ENCODE measurements around the gene SLC38A2. TPM values are rescaled to one million over a fixed set of nuclear protein-coding genes. Genes with fewer than 3 reads are reported as not detected.

Gene SLC38A2
- total RNA-seq, 1 experiment from 2014 or later = 170 TPM

DNA sequence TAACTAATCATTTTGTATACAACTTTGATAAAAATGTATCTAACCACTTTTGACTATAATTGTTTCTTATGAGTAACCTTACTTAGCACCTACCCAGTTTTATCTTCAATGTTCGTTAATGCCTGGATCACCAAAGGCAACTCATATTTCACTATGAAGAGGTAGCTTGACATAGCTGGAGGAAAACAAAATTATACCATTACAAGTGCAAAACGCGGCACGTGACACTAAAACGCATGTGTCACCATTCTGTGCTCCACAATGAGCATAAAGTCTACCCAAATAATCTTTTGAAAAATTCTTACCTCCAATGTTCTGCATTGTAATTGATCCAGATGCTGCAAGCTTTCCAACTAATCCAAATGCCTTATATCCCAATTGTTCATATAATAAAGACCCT is 5.8 kb downstream of the SLC38A2 start:
- H3K4me3 Mint-ChIP-seq (ENCODE audit: low read depth, unreplicated experiment) = peak overlapping the region; percentile 67
- peak overlapping the region; percentile 27 for H3K27ac Mint-ChIP-seq (ENCODE audit: unreplicated experiment)

DNA sequence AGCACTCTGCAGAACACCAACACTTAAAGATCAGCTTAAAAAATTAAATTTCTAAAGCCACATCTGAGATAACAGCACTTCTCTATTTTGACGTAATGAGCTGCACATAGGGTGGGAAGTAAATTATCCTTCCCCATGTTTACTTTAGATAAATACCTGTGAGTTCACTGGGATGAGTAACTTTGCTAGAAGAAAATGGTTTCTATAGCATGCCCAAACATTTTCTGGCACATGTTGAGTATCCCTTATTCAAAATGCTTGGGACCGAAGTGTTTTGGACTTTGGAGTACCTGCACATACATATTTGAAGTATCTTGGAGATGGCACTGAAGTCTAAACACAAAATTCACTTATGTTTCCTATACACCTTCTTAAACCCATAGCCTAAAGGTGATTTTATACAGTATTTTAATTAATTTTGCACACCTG is 6.6 kb downstream of the SLC38A2 start:
- H3K4me1 Mint-ChIP-seq (ENCODE audit: low read depth, unreplicated experiment) = peaks cover 16% of the 10 kb centered on the region

More for the DNA sequence above, 5.8 kb downstream of the SLC38A2 start:
- no TSS peak for BruUV-seq (replicated peaks)
- Mint-ChIP-seq H3K9me3 (ENCODE audit: low read depth, unreplicated experiment) (no peaks in the 10 kb centered on the region), H3K4me1 (ENCODE audit: low read depth, unreplicated experiment) (peaks cover 14% of the 10 kb centered on the region), H3K36me3 (ENCODE audit: insufficient read depth, unreplicated experiment) (peaks cover 93% of the 10 kb centered on the region), H3K27me3 (ENCODE audit: unreplicated experiment) (no peaks in the 10 kb centered on the region)
- TF ChIP-seq CTCF (IDR thresholded peaks at IDR 0.05; ENCODE audit: unreplicated experiment) = no peak
- DNase-seq = no peak
- CTCF ChIA-PET = no interaction called here
- intact Hi-C loops (cut with micrococcal nuclease; ENCODE audit: unreplicated experiment) = loop anchor here (5.0 kb wide), 3 partner anchors 66 to 296 kb away; no protein-coding TSS in a partner anchor

GRCh38 chr12:46364777-46365580 is 7.6 kb downstream of the SLC38A2 start:
- Mint-ChIP-seq H3K27me3 (ENCODE audit: unreplicated experiment) (no peaks in the 10 kb centered on the region), H3K9me3 (ENCODE audit: low read depth, unreplicated experiment) (no peaks in the 10 kb centered on the region), H3K27ac (ENCODE audit: unreplicated experiment) (peak overlapping the region; percentile 50), H3K4me1 (ENCODE audit: low read depth, unreplicated experiment) (peaks cover 16% of the 10 kb centered on the region), H3K36me3 (ENCODE audit: insufficient read depth, unreplicated experiment) (peaks cover 93% of the 10 kb centered on the region), H3K4me3 (ENCODE audit: low read depth, unreplicated experiment) (peak overlapping the region; percentile 53)
- TF ChIP-seq CTCF (IDR thresholded peaks at IDR 0.05; ENCODE audit: unreplicated experiment) = no peak
- intact Hi-C loops (cut with micrococcal nuclease; ENCODE audit: unreplicated experiment) = loop anchor here (5.0 kb wide), 4 partner anchors 67 to 312 kb away; no protein-coding TSS in a partner anchor
- CTCF ChIA-PET = interaction anchor here (0.7 kb wide), 1 partner anchor 297 kb away, joined by 3 read pairs; no protein-coding TSS in a partner anchor
- BruUV-seq (replicated peaks) = no TSS peak
- DNase-seq = peak; percentile 62

More for the DNA sequence above, 6.6 kb downstream of the SLC38A2 start:
- no TSS peak for BruUV-seq (replicated peaks)
- Mint-ChIP-seq H3K27ac (ENCODE audit: unreplicated experiment) (peak overlapping the region; percentile 50), H3K4me3 (ENCODE audit: low read depth, unreplicated experiment) (peak overlapping the region; percentile 24), H3K36me3 (ENCODE audit: insufficient read depth, unreplicated experiment) (peaks cover 93% of the 10 kb centered on the region), H3K27me3 (ENCODE audit: unreplicated experiment) (no peaks in the 10 kb centered on the region), H3K9me3 (ENCODE audit: low read depth, unreplicated experiment) (no peaks in the 10 kb centered on the region)
- TF ChIP-seq CTCF (IDR thresholded peaks at IDR 0.05; ENCODE audit: unreplicated experiment) = no peak
- CTCF ChIA-PET = no interaction called here
- no peak for DNase-seq
- intact Hi-C loops (cut with micrococcal nuclease; ENCODE audit: unreplicated experiment) = loop anchor here (5.0 kb wide), 3 partner anchors 66 to 296 kb away; no protein-coding TSS in a partner anchor

- Mint-ChIP-seq H3K4me3 (ENCODE audit: low read depth, unreplicated experiment) (no peak overlapping the region), H3K27ac (ENCODE audit: unreplicated experiment) (no peak overlapping the region), H3K4me1 (ENCODE audit: low read depth, unreplicated experiment) (peaks cover 16% of the 10 kb centered on the region), H3K36me3 (ENCODE audit: insufficient read depth, unreplicated experiment) (peaks cover 93% of the 10 kb centered on the region), H3K27me3 (ENCODE audit: unreplicated experiment) (no peaks in the 10 kb centered on the region), H3K9me3 (ENCODE audit: low read depth, unreplicated experiment) (no peaks in the 10 kb centered on the region)
- BruUV-seq (replicated peaks) = no TSS peak
- no peak for TF ChIP-seq CTCF (IDR thresholded peaks at IDR 0.05; ENCODE audit: unreplicated experiment)
- CTCF ChIA-PET = no interaction called here
- DNase-seq = no peak
- intact Hi-C loops (cut with micrococcal nuclease; ENCODE audit: unreplicated experiment) = loop anchor here (5.0 kb wide), 1 partner anchor 313 kb away; no protein-coding TSS in a partner anchor
Measured at GRCh38 chr12:46364300-46364696, 8.3 kb downstream of the SLC38A2 start.
